Astrocyte (in vitro differentiated cells and primary cell): Measurements from ENCODE around the gene FNDC11.
A peak's percentile ranks its signal among the peaks of the same experiment; 100 is the strongest.

Experiments used
- EZH2 ChIP-seq: IDR thresholded peaks from 2 replicates; pipeline ENCODE4 v1.6.1; 2012; ENCODE audit warnings: mild to moderate bottlenecking, low read length, inconsistent platforms; ENCODE audit not compliant: insufficient read depth
- TF ChIP-seq, protein P1 (sequence below): IDR thresholded peaks from 2 replicates; pipeline ENCODE4 v1.5.1; 2011; ENCODE audit warnings: low read depth, mild to moderate bottlenecking, inconsistent platforms, low read length, moderate library complexity; ENCODE audit not compliant: insufficient read depth

DNA sequence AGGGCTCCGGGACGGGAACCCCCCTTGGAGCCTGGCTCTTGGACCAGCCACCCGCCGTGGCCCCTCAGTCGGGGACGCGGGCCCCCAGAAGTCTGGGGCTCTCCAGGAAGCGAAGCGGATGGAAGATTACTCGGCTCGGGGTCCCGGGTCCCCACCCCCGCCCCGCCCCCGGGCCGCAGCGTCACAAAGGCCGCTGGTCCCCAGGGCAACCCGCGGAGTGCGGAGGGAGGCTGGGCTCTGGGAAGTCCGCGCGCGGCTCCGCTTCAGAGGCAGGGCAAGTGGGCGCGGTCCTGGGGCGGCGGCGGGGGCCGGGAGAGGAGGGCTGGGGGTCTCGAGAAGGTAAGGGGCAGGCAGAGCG is at the start of gene FNDC11:
- TF ChIP-seq, protein P1, sequence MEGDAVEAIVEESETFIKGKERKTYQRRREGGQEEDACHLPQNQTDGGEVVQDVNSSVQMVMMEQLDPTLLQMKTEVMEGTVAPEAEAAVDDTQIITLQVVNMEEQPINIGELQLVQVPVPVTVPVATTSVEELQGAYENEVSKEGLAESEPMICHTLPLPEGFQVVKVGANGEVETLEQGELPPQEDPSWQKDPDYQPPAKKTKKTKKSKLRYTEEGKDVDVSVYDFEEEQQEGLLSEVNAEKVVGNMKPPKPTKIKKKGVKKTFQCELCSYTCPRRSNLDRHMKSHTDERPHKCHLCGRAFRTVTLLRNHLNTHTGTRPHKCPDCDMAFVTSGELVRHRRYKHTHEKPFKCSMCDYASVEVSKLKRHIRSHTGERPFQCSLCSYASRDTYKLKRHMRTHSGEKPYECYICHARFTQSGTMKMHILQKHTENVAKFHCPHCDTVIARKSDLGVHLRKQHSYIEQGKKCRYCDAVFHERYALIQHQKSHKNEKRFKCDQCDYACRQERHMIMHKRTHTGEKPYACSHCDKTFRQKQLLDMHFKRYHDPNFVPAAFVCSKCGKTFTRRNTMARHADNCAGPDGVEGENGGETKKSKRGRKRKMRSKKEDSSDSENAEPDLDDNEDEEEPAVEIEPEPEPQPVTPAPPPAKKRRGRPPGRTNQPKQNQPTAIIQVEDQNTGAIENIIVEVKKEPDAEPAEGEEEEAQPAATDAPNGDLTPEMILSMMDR = no peak
- peak; percentile 0 for TF ChIP-seq EZH2
